ENCODE data around the gene ALKBH2. TPM values are rescaled to one million over a fixed set of nuclear protein-coding genes. Genes with fewer than 3 reads are reported as not detected.

Gene ALKBH2
- total and polyA plus RNA-seq, 2 experiments from 2014 or later: 14.0 to 22.1 TPM

DNA sequence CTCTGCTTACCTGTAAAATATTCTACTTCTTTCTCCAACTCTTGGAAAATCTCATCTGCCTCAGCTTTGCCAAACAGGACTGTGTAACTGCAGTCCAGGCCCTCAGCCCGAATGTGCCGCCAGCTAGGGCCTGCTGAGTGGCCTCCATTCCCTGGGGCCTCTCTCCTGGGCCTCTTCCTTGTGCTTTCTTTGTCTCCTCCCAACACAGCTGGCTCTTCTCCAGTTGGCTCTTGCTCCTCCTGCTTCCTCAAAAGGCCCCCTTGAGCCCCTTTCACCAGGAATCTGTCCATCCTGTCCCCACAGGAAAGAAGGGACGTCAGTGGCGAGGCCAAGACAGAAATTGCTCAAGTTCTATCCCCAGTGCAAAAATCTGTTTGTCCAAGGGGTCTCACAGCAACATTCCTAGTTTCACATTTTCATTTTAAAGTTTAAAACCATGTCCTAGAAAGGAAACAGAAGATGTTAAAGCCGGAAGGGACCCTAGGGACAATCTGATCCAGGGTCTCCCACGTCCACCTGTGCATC, 713 bp downstream of the ALKBH2 start:
- Histone ChIP-seq H3K27me3 (no peaks in the 10 kb centered on the region), H3K9me2 (replicated peaks; ENCODE audit: insufficient read depth) (no peaks in the 10 kb centered on the region), H4K20me1 (ENCODE audit: insufficient read depth, poor library complexity, severe bottlenecking) (no peaks in the 10 kb centered on the region), H3K79me2 (peaks cover 22% of the 10 kb centered on the region), H3K4me1 (ENCODE audit: insufficient read depth) (peaks cover 16% of the 10 kb centered on the region), H3K36me3 (replicated peaks; ENCODE audit: insufficient read depth, low read depth) (no peaks in the 10 kb centered on the region), H3K4me2 (peak overlapping the region; percentile 79), H3K27ac (peak overlapping the region; percentile 38), H3K4me3 (peak overlapping the region; percentile 35), H3K9me3 (ENCODE audit: low read depth) (no peaks in the 10 kb centered on the region), H2AFZ (peak overlapping the region; percentile 93)
- 90% methylated on average over 6 of the region's 6 CpGs for WGBS (ENCODE audit: low lambda C conversion rate, missing lambda C conversion rate)
- TF ChIP-seq EZH2 (IDR thresholded peaks at IDR 0.05; ENCODE audit: borderline replicate concordance) (no peak), EZH2phosphoT487 (IDR thresholded peaks at IDR 0.05; ENCODE audit: low read depth, severe bottlenecking, unreplicated experiment) (no peak)
- TF ChIP-seq, protein P1, sequence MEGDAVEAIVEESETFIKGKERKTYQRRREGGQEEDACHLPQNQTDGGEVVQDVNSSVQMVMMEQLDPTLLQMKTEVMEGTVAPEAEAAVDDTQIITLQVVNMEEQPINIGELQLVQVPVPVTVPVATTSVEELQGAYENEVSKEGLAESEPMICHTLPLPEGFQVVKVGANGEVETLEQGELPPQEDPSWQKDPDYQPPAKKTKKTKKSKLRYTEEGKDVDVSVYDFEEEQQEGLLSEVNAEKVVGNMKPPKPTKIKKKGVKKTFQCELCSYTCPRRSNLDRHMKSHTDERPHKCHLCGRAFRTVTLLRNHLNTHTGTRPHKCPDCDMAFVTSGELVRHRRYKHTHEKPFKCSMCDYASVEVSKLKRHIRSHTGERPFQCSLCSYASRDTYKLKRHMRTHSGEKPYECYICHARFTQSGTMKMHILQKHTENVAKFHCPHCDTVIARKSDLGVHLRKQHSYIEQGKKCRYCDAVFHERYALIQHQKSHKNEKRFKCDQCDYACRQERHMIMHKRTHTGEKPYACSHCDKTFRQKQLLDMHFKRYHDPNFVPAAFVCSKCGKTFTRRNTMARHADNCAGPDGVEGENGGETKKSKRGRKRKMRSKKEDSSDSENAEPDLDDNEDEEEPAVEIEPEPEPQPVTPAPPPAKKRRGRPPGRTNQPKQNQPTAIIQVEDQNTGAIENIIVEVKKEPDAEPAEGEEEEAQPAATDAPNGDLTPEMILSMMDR (IDR thresholded peaks at IDR 0.05; ENCODE audit: poor library complexity): no peak
- no peak for DNase-seq (ENCODE audit: low spot score)

DNA sequence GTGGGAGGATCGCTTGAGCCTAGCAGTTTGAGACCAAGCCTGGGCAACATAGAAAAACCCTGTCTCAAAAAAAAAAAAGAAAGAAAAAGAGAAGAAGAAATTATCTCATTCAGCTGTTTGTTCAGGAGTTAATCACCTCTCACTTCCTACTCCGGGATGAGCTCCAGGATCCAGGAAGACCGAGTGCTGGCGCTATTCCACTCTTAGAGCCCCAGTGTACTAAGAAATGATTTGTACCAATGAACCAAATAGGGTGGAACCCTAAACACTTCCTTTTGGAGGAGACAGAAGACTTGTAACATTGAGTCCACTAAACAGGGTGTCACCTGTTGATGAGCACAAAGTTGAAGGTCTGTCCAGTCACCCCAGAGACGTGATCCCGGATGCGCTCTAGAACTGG, 3.6 kb downstream of the ALKBH2 start:
- H3K27ac ChIP-seq: no peak overlapping the region
- peaks cover 16% of the 10 kb centered on the region for H3K4me1 ChIP-seq (ENCODE audit: insufficient read depth)
- H3K9me2 ChIP-seq (replicated peaks; ENCODE audit: insufficient read depth): no peaks in the 10 kb centered on the region
- no peak overlapping the region for H3K4me2 ChIP-seq
- no peak for DNase-seq (ENCODE audit: low spot score)
- H3K36me3 ChIP-seq (replicated peaks; ENCODE audit: insufficient read depth, low read depth): no peaks in the 10 kb centered on the region
- no peaks in the 10 kb centered on the region for H4K20me1 ChIP-seq (ENCODE audit: insufficient read depth, poor library complexity, severe bottlenecking)
- no peaks in the 10 kb centered on the region for H3K27me3 ChIP-seq
- H2AFZ ChIP-seq: no peak overlapping the region
- H3K79me2 ChIP-seq: peaks cover 22% of the 10 kb centered on the region
- 96% methylated on average over 7 of the region's 7 CpGs for WGBS (ENCODE audit: low lambda C conversion rate, missing lambda C conversion rate)
- TF ChIP-seq, protein P1 (IDR thresholded peaks at IDR 0.05; ENCODE audit: poor library complexity): no peak
- TF ChIP-seq EZH2phosphoT487 (IDR thresholded peaks at IDR 0.05; ENCODE audit: low read depth, severe bottlenecking, unreplicated experiment): no peak
- no peak for TF ChIP-seq EZH2 (IDR thresholded peaks at IDR 0.05; ENCODE audit: borderline replicate concordance)
- no peak overlapping the region for H3K4me3 ChIP-seq
- H3K9me3 ChIP-seq (ENCODE audit: low read depth): no peaks in the 10 kb centered on the region

DNA sequence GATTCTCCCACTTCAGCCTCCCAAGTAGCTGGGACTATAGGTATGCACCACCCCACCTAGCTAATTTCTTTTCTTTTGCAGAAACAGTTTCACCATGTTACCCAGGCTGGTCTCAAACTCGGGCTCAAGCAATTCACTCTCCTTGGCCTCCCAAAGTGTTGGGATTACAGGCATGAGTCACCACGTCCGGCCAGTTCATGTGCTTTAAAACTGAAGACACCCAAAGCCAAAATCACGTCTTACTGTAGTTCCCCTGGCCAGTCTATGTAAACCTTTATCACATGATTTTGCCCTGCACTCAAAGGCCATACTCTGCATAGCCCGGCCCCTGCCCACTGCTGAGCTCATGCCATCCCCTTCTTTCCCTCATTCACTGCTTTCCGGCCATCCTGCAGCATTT, 4.5 kb downstream of the ALKBH2 start:
- H3K4me3 ChIP-seq: no peak overlapping the region
- H3K9me2 ChIP-seq (replicated peaks; ENCODE audit: insufficient read depth): no peaks in the 10 kb centered on the region
- H3K4me1 ChIP-seq (ENCODE audit: insufficient read depth): peaks cover 16% of the 10 kb centered on the region
- no peaks in the 10 kb centered on the region for H4K20me1 ChIP-seq (ENCODE audit: insufficient read depth, poor library complexity, severe bottlenecking)
- no peak for DNase-seq (ENCODE audit: low spot score)
- no peaks in the 10 kb centered on the region for H3K9me3 ChIP-seq (ENCODE audit: low read depth)
- no peak overlapping the region for H2AFZ ChIP-seq
- no peaks in the 10 kb centered on the region for H3K36me3 ChIP-seq (replicated peaks; ENCODE audit: insufficient read depth, low read depth)
- H3K27me3 ChIP-seq: no peaks in the 10 kb centered on the region
- WGBS (ENCODE audit: low lambda C conversion rate, missing lambda C conversion rate): 86% methylated on average over 6 of the region's 6 CpGs
- H3K27ac ChIP-seq: no peak overlapping the region
- peaks cover 22% of the 10 kb centered on the region for H3K79me2 ChIP-seq
- no peak overlapping the region for H3K4me2 ChIP-seq
- TF ChIP-seq, protein P1 (IDR thresholded peaks at IDR 0.05; ENCODE audit: poor library complexity): no peak
- no peak for TF ChIP-seq EZH2 (IDR thresholded peaks at IDR 0.05; ENCODE audit: borderline replicate concordance)
- TF ChIP-seq EZH2phosphoT487 (IDR thresholded peaks at IDR 0.05; ENCODE audit: low read depth, severe bottlenecking, unreplicated experiment): no peak
